Left colon (tissue), 2 donors: ENCODE data around the gene ZNF483. TPM values are rescaled to one million over a fixed set of nuclear protein-coding genes. Genes with fewer than 3 reads are reported as not detected.
"Not testable (repeated sequence)": the region's sequence is repeated elsewhere in the genome, so short reads cannot be mapped to it uniquely, and the experiment has no call there.

Experiments
- ATAC-seq: fragments of 200-7000 bp; cut with Tn5 transposase; one replicate; pipeline ENCODE4 v1.9.1; 2020; ENCODE audit warnings: mild to moderate bottlenecking, moderate library complexity
- DNase-seq, 2 donors: peaks; one replicate each; pipeline ENCODE4 v3.0.0-alpha.2; 2020
- intact Hi-C, 2 donors: fragments of 100-400 bp; cut with DNase I in 1 of 2; cut with micrococcal nuclease in 1 of 2; formaldehyde crosslinking; loops; one replicate each; pipeline versions ENCODE4 v1.11.2 to v1.14.0; 2022; cut with DNase I, micrococcal nuclease
- total RNA-seq, 2 donors: library from RNA; stranded (reverse); fragmentation: NEBNext Ultra II Directional; extraction: Animal tissue kit (Norgen Biotek cat#: 25700); gene quantifications; one replicate each; pipeline ENCODE4 v1.2.1, GENCODE V29; 2021
- donor health status: DM: no; HTN: no; CAD: no.
- donor health status: DM: yes; HTN: yes; CAD: no.

Gene ZNF483
- total RNA-seq, 2 donors from 2014 or later, result 0.73 to 2.9 TPM

DNA sequence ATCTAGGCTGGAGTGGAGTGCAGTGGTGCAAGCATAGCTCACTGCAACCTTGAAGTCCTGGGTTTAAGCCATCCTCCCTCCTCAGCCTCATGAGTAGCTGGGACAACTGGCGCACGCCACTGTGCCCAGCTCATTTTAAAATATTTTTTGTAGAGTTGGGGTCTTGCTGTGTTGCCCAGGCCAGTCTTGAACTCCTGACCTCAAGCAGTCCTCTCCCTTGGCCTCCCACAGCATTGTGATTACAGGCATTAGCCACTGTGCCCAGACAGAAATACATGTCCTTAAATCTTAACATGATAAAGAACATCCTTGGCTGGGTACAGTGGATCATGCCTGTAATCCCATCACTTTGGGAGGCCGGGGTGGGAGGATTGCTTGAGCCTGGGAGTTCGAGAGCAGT lies 6.7 kb downstream of the ZNF483 start:
- no peak for DNase-seq
- intact Hi-C loops, result no loop called here

DNA sequence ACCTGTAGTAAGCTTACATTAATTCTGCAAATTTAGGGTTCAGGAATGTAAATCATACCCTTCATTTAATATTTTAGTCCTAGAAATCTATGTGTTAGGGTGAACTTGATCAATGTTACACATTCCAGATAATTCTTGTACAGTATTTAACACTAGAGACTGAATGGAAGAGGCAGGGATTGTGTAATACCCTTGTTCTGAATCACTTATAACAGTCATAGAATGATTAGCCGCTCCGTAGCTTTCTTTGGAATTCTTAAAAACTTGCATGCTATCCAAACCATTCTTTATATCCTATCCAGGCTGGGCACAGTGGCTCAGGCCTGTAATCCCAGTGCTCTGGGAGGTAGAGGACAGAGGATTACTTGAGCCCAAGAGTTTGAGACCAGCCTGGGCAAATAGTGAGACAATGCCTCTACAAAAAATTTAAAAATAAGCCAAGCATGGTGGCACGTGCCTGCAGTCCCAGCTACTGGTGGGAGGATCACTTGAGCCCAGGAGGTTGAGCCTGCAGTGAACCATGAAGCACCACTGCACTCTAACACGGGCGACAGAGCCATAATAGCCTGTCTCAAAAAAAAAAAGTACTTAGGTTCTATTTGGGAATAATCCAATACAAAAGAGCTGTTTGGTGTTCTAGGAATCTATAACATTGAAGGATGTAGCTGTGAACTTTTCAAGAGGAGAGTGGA lies 8.3 kb downstream of the ZNF483 start:
- DNase-seq (no peak), ATAC-seq (no peak)
- intact Hi-C loops, result no loop called here

More for the DNA sequence above, 6.7 kb downstream of the ZNF483 start:
- ATAC-seq, result no peak

DNA sequence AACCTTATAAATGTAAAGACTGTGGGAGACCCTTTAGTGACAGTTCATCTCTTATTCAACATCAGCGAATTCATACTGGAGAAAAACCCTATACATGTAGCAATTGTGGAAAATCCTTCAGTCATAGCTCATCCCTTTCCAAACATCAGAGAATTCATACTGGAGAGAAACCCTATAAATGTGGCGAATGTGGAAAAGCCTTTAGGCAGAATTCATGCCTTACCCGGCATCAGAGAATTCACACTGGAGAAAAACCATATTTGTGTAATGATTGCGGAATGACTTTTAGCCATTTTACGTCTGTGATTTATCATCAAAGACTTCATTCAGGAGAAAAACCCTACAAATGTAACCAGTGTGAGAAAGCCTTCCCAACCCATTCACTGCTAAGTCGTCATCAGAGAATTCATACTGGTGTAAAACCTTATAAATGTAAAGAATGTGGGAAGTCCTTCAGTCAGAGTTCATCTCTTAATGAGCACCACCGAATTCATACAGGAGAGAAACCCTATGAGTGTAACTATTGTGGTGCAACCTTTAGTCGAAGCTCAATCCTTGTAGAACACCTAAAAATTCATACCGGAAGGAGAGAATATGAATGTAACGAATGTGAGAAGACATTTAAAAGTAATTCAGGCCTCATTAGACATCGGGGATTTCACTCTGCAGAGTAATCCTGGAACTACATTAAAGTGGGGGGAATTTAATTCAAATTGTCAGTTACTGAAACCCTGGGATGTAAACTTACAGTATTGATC lies 17.7 kb downstream of the ZNF483 start:
- DNase-seq, result no peak
- intact Hi-C loops, result no loop called here
- ATAC-seq, result no peak

DNA sequence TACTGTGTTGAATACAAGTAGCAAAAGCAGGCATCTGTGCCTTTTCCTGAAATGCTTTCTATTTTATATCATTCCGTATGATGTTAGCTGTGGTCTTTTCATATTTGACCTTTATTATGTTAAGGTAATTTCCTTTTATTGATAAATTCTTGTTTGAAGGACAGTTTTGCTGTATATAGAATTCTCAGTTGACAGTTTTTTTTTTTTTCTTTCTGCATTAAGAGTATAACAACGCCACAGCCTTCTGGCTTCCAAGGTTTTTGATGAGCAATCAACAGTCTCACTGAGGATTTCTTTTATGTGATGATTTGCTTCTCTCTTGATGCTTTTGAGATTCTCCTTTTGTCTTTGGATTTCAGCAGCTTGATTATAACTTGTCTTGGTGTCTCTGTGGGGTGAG lies 23.6 kb downstream of the ZNF483 start:
- intact Hi-C loops, result no loop called here
- ATAC-seq (no peak), DNase-seq (no peak)

DNA sequence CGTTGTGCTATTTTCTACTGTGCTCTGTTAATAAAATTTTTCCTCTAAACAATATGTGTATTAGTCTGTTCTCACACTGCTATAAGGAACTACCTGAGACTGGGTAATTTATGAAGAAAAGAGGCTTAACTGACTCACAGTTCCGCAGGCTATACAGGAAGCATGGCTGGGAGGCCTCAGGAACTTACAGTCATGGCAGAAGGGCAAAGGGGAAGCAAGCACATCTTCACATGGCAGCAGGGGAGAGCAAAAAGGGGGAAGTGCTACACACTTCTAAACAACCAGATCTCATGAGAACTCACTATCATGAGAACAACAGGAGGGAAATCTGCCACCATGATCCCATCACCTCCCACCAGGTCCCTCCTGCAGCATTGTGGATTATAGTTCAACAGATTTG lies 30.4 kb downstream of the ZNF483 start:
- intact Hi-C loops, DNase-seq, ATAC-seq: not testable (repeated sequence)

DNA sequence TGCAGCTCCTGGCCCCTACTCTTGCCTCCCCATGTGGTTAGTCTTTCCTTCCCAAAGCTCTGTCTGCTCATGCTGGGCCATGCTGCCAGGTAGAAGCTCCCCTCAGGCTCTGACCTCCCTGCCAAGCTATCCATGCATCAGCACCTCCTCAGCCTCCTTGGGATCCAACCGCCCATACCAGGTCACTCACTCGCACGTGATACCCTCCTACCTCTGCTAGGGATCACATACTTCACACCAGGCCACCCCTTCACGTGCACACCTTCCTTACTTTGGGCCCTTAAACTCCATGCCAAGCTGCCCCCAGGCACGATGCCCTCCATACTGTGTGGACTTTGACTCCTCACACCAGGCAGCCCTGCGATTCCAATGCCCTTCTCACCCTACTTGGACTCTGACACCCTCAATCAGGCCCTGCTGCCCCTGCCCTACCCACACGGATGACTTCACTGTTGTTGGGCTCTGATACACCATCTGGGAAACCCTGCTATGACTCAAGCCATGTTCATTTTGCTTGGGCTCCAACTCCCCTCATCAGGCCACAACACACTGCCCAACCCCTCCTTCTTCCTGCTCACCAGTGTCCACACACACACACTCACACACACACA lies 34.1 kb downstream of the ZNF483 start:
- DNase-seq (no peak), ATAC-seq (peak; percentile 53)
- intact Hi-C loops, result no loop called here

DNA sequence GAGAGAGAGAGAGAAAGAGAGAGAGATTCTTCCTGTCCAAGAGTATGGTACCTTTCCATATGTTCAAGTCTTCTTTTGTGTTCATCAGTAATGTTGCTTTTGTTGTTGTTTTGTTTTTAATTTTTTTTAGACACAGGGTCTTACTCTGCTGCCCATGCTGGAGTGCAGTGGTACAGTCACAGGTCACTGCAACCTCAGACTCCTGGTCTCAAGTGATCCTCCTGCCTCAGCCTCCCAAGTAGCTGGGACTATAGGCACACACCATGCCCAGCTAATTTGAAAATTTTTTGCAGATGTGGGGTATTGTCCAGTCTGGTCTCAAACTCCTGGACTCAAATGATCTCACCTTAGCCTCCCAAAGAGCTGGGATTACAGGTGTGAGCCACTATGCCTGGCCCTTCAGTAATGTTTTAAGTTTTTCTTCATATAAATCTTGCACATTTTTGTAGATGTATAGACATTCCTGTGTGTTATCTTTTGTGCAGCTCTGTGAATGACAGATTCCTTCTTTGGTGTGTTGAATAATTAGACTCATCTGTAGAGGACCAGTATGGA lies 36.3 kb downstream of the ZNF483 start:
- ATAC-seq (no peak), DNase-seq (no peak)
- intact Hi-C loops, result no loop called here

DNA sequence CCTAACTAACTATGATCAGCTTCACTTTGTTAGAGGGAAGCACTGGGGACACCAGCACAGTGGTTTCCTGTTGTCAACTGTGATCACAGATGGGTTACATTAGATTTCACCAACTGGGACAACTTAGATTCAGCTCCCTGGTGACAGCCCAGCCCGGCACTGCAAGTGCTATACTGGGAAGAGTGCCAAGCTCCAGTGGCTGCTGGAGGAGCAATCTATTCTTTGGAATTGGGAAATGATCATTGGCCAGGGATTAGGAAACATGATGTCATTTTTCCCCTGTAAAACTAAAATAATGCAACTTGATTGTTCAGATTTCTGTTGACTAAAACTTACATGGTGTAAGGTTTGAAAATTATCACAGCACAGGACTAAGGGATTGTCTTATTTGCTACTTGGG lies 41.3 kb downstream of the ZNF483 start:
- DNase-seq (no peak), ATAC-seq (no peak)
- intact Hi-C loops, result no loop called here

DNA sequence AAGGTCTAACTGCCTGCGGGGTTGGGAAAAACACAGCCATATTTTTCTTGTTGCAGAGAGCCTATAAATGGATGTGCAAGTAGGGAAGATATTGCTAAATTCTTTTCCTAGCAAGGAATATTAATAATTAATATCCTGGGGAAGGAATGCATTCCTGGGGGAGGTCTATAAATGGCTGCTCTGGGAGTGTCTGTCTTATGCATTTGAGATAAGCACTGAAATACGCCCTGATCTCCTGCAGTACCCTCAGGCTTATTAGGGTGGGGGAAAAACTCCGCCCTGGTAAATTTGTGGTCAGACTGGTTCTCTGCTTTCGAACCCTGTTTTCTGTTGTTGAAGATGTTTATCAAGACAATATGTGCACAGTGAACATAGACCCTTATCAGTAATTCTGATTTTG lies 43.1 kb downstream of the ZNF483 start:
- DNase-seq, ATAC-seq, intact Hi-C loops: not testable (repeated sequence)

DNA sequence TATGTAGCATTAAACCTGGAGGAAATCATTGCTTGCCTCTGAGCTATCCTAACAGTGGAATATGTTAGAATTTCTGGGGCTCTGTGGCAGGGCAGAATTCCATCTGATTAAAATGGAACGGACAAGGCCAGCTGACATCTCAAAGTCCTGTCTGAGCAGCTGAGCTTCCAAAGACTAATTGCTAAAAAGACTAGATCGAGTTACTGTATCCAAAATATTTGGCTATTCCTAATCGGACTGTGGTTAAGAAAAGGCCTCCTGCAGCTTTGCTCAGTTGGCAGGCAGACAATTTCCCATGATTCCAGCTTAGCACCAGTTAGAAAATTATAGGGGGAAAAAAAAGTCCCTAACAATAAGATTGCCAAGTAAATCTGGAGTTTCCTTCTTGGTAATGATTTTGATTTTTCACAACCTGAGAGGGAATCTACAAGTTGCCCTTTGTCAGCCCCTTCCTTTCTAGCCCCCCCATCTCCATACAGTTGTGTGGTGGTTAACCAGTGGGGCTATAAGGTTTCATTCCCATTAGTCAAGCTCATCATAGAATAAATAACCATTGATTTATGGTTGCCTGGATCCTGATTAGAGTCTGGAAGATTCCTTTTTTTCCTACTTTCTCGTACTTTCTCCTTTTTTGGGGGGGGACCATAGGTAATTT lies 48.1 kb downstream of the ZNF483 start:
- ATAC-seq (no peak), DNase-seq (no peak)
- intact Hi-C loops, result no loop called here

DNA sequence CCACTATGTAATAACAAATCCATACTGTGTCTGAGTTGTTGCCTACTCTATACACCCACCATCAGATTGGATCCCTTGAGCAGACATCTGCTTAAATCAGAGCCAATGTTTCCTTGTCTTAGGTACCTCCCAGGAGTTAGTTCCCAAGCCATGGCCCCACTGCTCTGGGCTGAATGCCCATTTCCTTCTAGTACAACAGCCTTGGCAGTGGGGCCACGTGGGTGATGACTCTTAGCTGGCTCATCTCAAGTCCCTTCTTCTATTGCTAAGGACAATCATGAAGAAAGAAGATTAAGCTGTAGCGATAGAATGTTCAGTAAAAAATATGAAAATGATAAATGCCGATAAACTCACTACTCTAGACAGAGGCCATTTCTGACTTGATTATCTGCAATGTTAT lies 57.9 kb downstream of the ZNF483 start:
- intact Hi-C loops, result no loop called here
- no peak for DNase-seq
- no peak for ATAC-seq

DNA sequence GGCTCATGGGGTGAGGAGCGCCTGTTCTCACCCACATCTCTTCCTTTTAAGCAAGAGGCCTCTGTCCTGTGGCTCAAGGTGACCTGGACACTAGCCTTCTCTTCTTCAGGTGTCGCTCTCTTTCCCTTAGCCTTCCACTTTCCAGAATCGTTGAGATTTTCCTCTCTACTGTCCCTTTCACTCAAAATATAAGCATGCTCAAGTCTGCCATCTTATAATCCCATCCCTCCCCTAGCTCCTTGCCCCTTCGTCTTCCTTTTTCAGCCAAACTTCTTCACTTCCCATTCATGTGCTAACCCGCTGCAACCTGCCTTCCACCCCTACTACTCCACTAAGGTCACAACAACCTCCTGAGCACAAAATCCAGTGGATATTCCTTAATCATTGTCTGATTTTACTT lies 61.4 kb downstream of the ZNF483 start:
- DNase-seq (no peak), ATAC-seq (no peak)
- intact Hi-C loops, result no loop called here

DNA sequence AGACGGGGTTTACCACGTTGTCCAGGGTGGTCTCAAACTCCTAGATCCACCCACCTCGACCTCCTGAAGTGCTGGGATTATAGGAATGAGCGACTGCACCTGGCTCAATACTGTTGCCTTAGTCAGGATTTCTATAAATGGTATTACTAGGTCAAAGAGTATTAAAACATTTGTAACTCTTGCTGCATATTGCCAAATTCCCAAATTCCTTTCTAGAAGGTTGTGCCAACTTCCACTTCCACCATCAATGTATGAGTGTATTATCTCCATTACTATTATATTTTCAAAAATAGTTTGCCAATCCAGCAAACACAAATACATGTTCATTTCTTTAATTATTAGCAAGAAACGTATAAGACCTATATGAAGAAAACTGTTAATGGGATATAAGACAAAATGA lies 63.9 kb downstream of the ZNF483 start:
- intact Hi-C loops, result no loop called here
- ATAC-seq (no peak), DNase-seq (no peak)

DNA sequence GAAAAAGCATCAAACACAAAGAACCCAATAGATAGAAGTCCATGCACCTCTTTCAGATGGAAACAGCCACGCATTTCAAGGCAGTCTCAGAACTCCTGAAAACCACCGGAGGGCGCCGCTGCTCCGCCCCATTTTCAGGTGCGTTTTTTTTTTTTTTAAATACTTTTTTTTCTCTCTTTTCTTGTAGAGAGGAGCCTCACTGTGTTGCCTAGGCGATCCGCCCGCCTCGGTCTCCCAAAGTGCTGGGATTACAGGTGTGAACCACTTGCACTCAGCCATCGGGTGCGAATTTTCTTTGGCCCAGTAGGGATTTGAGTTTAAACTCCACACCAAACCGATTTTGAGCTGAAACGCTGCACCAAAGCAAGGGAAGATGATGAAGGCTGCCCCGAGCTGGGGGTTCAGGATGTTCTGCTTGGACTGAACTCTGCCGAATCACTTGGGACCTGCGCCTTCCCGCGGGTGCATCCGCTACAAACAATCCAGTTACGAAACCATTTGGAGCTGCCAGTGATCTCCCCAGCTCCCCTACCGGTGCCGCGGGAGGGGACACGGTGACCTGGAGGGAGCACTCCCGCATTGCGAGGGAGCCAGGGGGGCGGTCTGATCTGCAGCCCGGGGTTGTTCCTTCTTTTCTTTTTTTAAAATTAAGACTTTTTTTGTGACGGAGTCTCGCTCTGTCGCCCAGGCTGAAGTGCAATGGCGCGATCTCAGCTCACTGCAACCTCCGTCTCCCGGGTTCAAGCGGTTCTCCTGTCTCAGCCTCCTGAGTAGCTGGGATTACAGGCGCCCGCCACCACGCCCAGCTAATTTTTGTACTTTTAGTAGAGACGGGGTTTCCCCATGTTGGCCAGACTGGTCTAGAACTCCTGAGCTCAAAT lies 73.1 kb downstream of the ZNF483 start:
- peak; percentile 55 to 80 for DNase-seq
- peak; percentile 38 for ATAC-seq
- intact Hi-C loops, result no loop called here

DNA sequence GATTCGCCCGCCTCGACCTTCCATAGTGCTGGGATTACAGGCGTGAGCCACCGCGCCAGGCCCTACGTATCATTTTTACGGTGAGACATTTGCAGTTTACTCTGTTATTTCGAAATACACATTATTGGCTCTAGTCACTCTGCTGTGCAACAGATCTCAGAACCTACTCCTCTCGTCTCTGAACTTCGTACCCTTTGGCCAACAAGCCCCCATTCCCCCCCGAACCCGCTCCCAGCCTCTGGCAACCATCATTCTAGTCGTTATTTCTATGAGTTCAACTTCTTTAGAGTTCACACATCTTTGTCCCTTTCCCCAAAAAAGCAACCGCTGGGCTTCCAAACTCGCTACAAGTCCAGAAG lies 73.7 kb downstream of the ZNF483 start:
- intact Hi-C loops, result no loop called here
- peak; percentile 47 for ATAC-seq
- DNase-seq, result peak; percentile 44 to 60

DNA sequence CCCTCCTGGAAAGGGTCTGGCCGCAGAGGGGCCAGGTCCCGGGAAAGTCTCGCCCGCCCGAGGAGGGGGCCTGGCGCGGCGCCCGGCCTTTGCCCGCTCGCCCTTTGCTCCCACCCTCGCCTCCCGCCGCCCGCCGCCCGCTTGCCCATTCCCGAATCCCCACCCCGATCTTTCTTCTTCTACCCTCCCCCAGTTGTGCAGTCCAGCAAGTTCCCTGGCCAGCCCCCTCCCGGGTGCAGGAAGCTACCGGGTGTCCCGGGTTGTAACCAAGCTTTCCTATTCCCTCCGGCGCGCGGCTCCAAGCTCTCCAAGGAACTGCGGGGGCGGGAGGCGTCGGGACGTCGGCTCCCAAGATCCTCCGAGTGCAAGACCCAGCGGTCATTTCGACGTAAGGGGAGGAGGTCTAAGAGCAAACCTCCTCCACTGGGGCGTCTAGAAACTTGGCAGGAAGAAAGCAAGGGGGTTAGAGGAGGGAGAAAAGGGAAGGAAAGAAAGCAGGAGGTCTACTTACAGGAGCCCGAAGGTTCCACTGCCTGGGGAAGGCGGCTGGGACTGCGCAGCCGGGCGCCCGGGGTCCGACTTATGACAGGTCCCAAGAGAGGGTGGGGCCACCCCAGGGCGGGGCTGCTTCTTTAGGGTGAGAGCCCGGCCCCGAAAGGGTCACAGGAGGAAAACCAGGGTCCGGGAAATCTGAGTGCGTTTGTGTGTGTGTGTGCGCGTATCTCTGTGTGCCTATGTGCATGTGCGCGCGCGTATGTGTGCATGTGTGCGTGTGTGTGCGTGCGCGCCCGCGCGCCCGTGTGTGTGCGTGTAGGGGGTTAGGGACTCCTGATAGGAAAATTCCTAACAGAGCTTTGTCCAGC lies 74.3 kb downstream of the ZNF483 start, which contains the start of gene PTGR1:
Gene PTGR1, minus strand, starts transcription at position 556 of the 863 bp plus-strand sequence. CDS start 2,225 bp downstream, outside the sequence.
- ATAC-seq (peak; percentile 78), DNase-seq (peak; percentile 84)
- intact Hi-C loops, result no loop called here

DNA sequence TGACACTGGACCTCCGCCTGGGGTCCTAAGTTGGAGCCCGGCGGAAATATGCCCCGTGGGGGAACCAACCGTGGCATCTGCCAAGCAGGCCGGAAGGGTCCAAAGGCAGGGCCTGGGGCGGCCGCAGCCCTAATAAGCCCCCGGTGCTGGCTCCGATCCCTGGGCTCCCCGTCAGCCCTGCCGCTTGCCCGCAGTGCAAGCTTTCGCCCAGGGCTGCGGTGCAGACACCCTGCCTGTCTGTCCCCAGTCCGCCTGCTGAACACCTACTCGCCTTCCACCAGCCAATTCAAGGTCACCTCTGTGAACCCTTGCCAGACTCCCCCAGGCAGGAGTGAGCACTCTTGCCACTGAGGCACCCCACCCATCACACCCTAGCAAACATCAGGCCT lies 75.0 kb downstream of the ZNF483 start:
- DNase-seq (no peak), ATAC-seq (peak; percentile 2)
- intact Hi-C loops, result no loop called here
